SKM-1 (cell line): ENCODE measurements around the gene OR10S1.
"Not testable (repeated sequence)": the region's sequence is repeated elsewhere in the genome, so short reads cannot be mapped to it uniquely, and the experiment has no call there.

ENCODE experiments used
- DNase-seq: peaks from one replicate; lab custom pipeline; 2025; ENCODE audit not compliant: unreplicated experiment; lab: John Stamatoyannopoulos, UW

The OR10S1 gene, protein sequence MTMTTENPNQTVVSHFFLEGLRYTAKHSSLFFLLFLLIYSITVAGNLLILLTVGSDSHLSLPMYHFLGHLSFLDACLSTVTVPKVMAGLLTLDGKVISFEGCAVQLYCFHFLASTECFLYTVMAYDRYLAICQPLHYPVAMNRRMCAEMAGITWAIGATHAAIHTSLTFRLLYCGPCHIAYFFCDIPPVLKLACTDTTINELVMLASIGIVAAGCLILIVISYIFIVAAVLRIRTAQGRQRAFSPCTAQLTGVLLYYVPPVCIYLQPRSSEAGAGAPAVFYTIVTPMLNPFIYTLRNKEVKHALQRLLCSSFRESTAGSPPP

DNA sequence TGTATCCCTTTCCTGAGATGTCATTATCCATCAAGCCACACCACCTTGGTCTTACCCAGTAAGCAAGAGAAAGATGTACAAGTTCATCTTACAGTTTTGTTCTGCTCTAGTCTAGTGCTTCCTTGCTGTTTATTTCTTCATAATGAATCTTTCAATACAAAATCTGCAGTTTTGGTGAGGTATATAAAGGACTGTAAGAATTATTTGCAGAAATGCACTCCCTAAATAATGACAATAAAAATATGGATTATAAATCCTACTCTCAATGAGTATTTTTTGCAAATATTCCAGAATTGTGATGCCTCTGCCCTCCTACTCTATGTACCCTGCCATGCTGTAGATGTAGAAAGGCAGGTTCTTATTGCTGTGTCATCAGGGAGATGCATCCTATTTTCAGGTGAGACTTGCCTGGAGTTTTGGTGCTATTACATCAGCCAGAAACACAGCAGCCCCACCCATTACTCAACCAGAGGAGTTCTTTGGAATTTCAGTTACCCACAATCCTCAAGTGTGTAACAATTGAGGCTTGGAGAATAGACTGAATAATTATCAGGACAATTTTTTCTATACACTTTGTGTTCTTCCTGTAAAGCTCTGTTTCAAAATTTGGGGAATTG, at the start of gene OR10S1:
Gene OR10S1, minus strand, starts transcription at position 51 of the 617 bp plus-strand sequence. CDS start 117 bp downstream, outside the sequence.
- DNase-seq, result no peak

DNA sequence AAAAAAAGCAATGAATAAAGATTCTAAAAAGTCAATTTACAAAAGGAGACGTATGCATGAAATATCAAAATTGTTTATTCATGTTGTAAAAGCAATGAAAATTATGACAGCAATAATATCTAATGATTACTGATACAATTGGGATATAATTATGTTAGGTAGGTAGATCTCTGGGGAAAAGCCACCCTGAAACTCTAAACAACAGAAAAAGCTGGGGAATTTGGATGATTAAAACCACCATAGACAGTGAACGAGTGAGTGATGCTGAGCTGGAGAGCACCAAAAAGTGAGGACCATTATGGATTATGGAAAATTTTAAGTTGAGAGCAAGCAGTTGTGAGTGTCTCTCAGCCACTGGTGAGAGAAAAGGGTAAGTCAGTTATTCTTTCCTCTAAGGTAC, 48.9 kb upstream of the OR10S1 start, which contains the start of gene OR10G8:
Gene OR10G8, plus strand, starts transcription at position 301 of the 400 bp plus-strand sequence. CDS start 2,825 bp downstream, outside the sequence.
- DNase-seq, result no peak

GRCh38 chr11:124015837-124016236, 38.3 kb upstream of the OR10S1 start:
- DNase-seq, result not testable (repeated sequence)

DNA sequence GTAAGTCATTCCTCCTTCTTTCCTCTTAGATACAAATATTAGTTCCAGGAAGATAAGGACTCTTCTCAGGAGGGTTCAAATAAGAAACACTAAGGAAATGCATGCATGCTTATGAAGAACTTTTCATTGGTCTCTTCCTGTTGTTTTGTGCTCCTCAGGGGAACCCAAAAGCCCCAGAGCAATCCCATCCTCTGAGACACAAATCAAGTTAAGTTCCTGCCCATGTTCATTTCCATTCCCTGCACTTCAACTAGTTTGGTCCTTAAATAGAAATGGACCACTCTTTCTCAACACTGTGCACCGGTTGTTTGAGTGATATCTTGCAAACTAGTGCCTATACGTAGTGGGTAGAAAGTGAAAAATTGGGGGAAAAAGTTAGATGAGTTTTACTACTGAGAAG, 35.1 kb upstream of the OR10S1 start, which contains the start of gene OR10G4:
Gene OR10G4, plus strand, starts transcription at position 301 of the 400 bp plus-strand sequence. CDS start 2,578 bp downstream, outside the sequence.
- DNase-seq, result no peak

GRCh38 chr11:123995119-123995518, 17.5 kb upstream of the OR10S1 start, which contains the start of gene OR10G6:
TSS of gene OR10G6 (minus strand) at chr11:123995161. CDS start at chr11:123995161, 0 bp downstream.
- no peak for DNase-seq

DNA sequence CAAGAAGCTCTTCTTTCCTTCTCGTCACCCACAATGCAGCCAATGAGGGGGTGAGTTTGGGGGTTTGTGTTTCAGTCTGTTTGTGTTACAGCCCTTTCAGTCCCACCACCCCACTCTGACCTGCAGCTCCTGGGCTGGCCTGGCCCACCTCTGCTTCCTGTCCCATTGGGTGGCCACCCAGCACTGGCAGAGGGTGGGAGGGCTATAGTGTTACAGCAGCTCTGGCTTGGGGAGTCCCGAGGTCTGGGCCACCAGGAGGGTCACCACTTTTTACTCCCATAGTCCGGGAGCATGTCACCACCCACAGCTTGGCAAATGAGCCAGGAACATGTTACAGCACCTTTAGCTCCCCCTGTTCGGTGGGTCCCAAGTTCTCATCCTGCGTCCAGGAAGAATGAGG, 1.7 kb upstream of the OR10S1 start:
- DNase-seq, result no peak

GRCh38 chr11:123976770-123977560, 616 bp downstream of the OR10S1 start:
- DNase-seq, result no peak

DNA sequence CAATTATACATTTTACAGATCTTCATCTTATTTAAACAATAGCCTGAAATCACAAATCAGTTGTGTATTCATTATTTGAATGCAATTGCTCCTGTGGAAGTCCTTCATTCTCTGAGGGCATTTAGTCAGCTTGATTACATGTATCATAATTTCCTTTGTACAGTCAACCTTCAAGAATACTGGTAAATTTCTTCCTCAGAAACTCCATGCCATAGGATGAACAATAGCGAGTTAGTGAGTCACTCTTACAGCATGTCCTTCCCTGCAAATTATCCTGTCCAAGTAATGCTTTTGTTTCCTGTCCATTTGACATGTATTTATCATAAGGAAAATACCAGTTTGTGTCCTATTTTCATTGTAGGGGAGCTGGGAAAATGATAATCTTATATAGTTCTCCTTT, 3.8 kb downstream of the OR10S1 start:
- no peak for DNase-seq

GRCh38 chr11:123956752-123957151, 20.8 kb downstream of the OR10S1 start:
- no peak for DNase-seq

GRCh38 chr11:123945132-123945531, 32.4 kb downstream of the OR10S1 start:
- no peak for DNase-seq

DNA sequence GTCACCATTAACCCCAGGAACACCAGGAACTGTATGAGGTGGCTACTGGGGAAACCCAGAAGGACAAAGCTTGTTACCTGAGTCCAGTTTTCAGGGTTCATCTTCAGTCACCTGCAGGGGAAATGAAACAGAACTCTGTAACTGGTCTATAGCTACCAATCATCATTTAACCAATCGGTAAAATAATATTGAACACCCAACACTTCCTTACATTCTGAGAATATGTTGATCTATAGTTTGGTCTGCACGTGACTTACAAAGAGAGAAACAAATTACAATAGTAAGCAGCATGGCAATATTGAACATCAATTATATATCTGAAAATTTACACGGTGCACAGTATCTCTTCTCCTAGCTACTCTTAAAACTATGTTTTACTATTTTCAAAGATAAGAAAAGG, 33.8 kb downstream of the OR10S1 start, which contains the start of gene OR6T1:
Gene OR6T1, minus strand, starts transcription at position 101 of the 400 bp plus-strand sequence. Its CDS starts 0 bp downstream, at position 101.
- no peak for DNase-seq

DNA sequence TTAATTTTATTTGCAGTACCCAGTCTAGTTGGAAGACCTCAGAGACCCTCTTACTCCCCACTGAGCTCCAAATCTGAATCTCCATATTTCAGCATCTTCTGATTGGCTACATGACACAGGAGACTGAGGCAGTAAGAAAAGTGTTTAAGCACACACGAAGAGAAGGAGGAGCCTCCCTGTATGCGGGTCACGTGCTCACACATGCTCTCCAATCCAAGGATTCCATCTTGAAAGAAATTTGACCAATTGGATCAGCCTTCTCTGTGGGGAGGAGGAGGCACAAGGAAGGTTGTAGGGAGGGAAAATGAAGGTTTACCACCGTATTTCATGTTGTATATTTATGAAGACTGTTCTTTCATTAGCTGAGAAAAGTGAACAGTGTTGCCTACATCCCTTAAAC, 35.2 kb downstream of the OR10S1 start:
- DNase-seq, result no peak

DNA sequence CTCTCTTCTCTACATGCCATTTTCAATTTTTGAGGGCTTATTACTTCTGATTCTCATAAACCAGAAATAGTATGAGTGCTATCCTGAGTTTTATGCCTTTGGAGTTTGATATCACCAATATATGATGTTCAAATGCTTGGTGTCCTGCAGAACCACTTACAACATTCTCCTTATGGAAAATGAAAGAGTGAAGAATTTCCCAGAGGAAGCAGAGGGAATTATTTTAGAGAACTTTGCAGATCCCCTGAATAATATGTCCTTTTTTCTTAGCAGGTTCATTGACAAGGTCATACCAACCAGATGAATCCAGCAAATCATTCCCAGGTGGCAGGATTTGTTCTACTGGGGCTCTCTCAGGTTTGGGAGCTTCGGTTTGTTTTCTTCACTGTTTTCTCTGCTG, 38.3 kb downstream of the OR10S1 start, which contains the start of gene OR4D5:
Gene OR4D5, plus strand, starts transcription at position 301 of the 400 bp plus-strand sequence. Its CDS starts 0 bp downstream, at position 301.
- no peak for DNase-seq
